ENCODE measurements around the gene EED. TPM values are rescaled to one million over a fixed set of nuclear protein-coding genes. Genes with fewer than 3 reads are reported as not detected.
"Not testable (repeated sequence)": the region's sequence is repeated elsewhere in the genome, so short reads cannot be mapped to it uniquely, and the experiment has no call there.

The EED gene
- total RNA-seq, 6 donors from 2014 or later: 6.7 to 43.1 (median 16.0) TPM

DNA sequence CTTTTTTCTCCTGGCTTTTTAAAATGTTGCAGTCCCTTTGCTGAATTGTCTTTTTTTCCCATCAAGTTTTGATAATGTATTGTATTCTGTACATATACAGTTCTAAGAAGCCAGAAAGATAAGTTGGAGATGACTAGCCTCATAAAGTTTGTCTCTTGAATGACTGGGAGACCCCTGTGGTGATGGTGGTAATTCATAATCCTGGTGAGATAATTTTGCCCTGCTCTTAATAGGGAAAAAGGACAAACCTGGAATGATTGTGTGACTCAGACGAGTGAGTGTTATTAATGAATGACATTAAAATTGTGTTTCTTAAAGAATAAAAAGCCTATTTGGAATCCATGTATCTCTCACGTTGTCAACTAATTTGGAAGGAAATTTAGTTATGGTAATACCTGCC, 58.7 kb downstream of the EED start:
- H3K4me3 ChIP-seq: peak overlapping the region in 3 of 4 donors; percentile 68 to 86 (median 77)
- 79 to 84% methylated on average over 2 of the region's 2 CpGs for WGBS, 2 donors
- no peak for TF ChIP-seq POLR2AphosphoS5 (IDR thresholded peaks at IDR 0.05)
- no peak for TF ChIP-seq CTCF (IDR thresholded peaks at IDR 0.05)
- TF ChIP-seq POLR2A (IDR thresholded peaks at IDR 0.05): no peak
- no peak for TF ChIP-seq EP300 (IDR thresholded peaks at IDR 0.05)
- ATAC-seq (ENCODE audit: low FRiP score in 2 of 2): no peak
- no peaks in the 10 kb centered on the region for H3K36me3 ChIP-seq
- H3K9me3 ChIP-seq: no peaks in the 10 kb centered on the region
- H3K27me3 ChIP-seq: no peaks in the 10 kb centered on the region
- H3K4me1 ChIP-seq: peaks cover 11 to 20% (median 15%) of the 10 kb centered on the region in 4 donors
- H3K27ac ChIP-seq: no peak overlapping the region
- no peak for DNase-seq

- H3K9me3 ChIP-seq; H3K4me3 ChIP-seq; DNase-seq; H3K36me3 ChIP-seq; ATAC-seq (ENCODE audit: low FRiP score in 2 of 2); H3K27me3 ChIP-seq; H3K27ac ChIP-seq; H3K4me1 ChIP-seq: not testable (repeated sequence)
- 95 to 96% methylated on average over 4 of the region's 4 CpGs for WGBS, 2 donors
Measured at GRCh38 chr11:86308710-86309109, 64.2 kb downstream of the EED start.

- Histone ChIP-seq H3K27ac (no peak overlapping the region), H3K27me3 (no peaks in the 10 kb centered on the region), H3K9me3 (no peaks in the 10 kb centered on the region), H3K4me1 (no peaks in the 10 kb centered on the region), H3K4me3 (no peak overlapping the region), H3K36me3 (peaks cover 0 to 23% (median 5%) of the 10 kb centered on the region in 4 donors)
- DNase-seq (no peak), ATAC-seq (ENCODE audit: low FRiP score in 2 of 2) (no peak)
- TF ChIP-seq POLR2AphosphoS5 (IDR thresholded peaks at IDR 0.05) (no peak), POLR2A (IDR thresholded peaks at IDR 0.05) (no peak), CTCF (IDR thresholded peaks at IDR 0.05) (no peak), EP300 (IDR thresholded peaks at IDR 0.05) (no peak)
- WGBS, 2 donors: 85 to 100% methylated on average over 2 of the region's 2 CpGs
Measured at GRCh38 chr11:86313793-86314192, 69.2 kb downstream of the EED start.

GRCh38 chr11:86314636-86315035, 70.1 kb downstream of the EED start:
- H3K9me3 ChIP-seq: no peaks in the 10 kb centered on the region
- no peak for ATAC-seq (ENCODE audit: low FRiP score in 2 of 2)
- H3K36me3 ChIP-seq: peaks cover 0 to 31% (median 5%) of the 10 kb centered on the region in 4 donors
- DNase-seq: no peak
- H3K4me1 ChIP-seq: no peaks in the 10 kb centered on the region
- H3K27ac ChIP-seq: no peak overlapping the region
- WGBS, 2 donors: 80 to 93% methylated on average over 2 of the region's 2 CpGs
- no peak overlapping the region for H3K4me3 ChIP-seq
- no peaks in the 10 kb centered on the region for H3K27me3 ChIP-seq
- TF ChIP-seq EP300 (IDR thresholded peaks at IDR 0.05): no peak
- no peak for TF ChIP-seq CTCF (IDR thresholded peaks at IDR 0.05)
- TF ChIP-seq POLR2AphosphoS5 (IDR thresholded peaks at IDR 0.05): no peak
- TF ChIP-seq POLR2A (IDR thresholded peaks at IDR 0.05): no peak

Small RNAs within 50 kb of the gene (small RNA-seq; reads per million reads assigned to genes)
- gene RF00017: 0 reads per million in 4 donors
- 0 reads per million in 4 donors for gene RN7SL225P

Other genes starting within 250 kb of the EED start
- 100 to 1,000 TPM; 144 to 294 (median 198) TPM for gene PICALM, start 175.7 kb upstream of the EED start, total RNA-seq
- 10 to 100 TPM in 5 of 6 donors, 1 to 10 TPM in 1; 7.7 to 31.9 (median 24.2) TPM for gene HIKESHI, start 57.5 kb downstream of the EED start, total RNA-seq
- gene CCDC81, start 130.1 kb downstream of the EED start, total RNA-seq: 10 to 100 TPM in 1 of 6 donors, 1 to 10 TPM in 4, under 1 TPM in 1; 0.52 to 10.5 (median 2.7) TPM